KMS-11 (cell line): ENCODE measurements around the gene KLHL42.
"Not testable (repeated sequence)": the region's sequence is repeated elsewhere in the genome, so short reads cannot be mapped to it uniquely, and the experiment has no call there.

Source experiments
- H2AFZ ChIP-seq: fragments of 200-600 bp; sonication (generic); 2 replicates; pipeline ENCODE4 v1.6.1; 2016; ENCODE audit warnings: antibody characterized with exemption, mixed run types, low read depth
- H3K27ac ChIP-seq: fragments of 200-600 bp; sonication (generic); 2 replicates; pipeline ENCODE4 v1.6.1; 2016; ENCODE audit warnings: mild to moderate bottlenecking, mixed run types
- H3K27me3 ChIP-seq: fragments of 200-600 bp; sonication (generic); 2 replicates; pipeline ENCODE4 v1.6.1; 2017; ENCODE audit warnings: mild to moderate bottlenecking, low read depth, mixed run types, moderate library complexity; ENCODE audit not compliant: insufficient read depth
- H3K36me3 ChIP-seq: fragments of 200-600 bp; sonication (generic); 2 replicates; pipeline ENCODE4 v1.6.1; 2017; ENCODE audit warnings: mild to moderate bottlenecking, mixed run types; ENCODE audit not compliant: insufficient read depth
- H3K4me1 ChIP-seq: fragments of 200-600 bp; sonication (generic); 2 replicates; pipeline ENCODE4 v1.6.1; 2016; ENCODE audit warnings: mild to moderate bottlenecking, low read depth, mixed run types; ENCODE audit not compliant: poor library complexity, severe bottlenecking
- H3K4me2 ChIP-seq: fragments of 200-600 bp; sonication (generic); 2 replicates; pipeline ENCODE4 v1.7.0; 2016; ENCODE audit warnings: mild to moderate bottlenecking, mixed run types
- H3K4me3 ChIP-seq: fragments of 200-600 bp; sonication (generic); IDR thresholded peaks from 2 replicates; pipeline ENCODE4 v1.6.1; 2017; ENCODE audit warnings: low read depth, low read length, mixed read lengths; ENCODE audit not compliant: insufficient read depth
- H3K79me2 ChIP-seq: fragments of 200-600 bp; sonication (generic); 2 replicates; pipeline ENCODE4 v1.6.1; 2016; ENCODE audit warnings: low read depth, mixed run types; ENCODE audit not compliant: insufficient read depth
- H3K9ac ChIP-seq: fragments of 200-600 bp; sonication (generic); 2 replicates; pipeline ENCODE4 v1.6.1; 2016; ENCODE audit warnings: mild to moderate bottlenecking, mixed run types
- H4K20me1 ChIP-seq: fragments of 200-600 bp; sonication (generic); 2 replicates; pipeline ENCODE4 v1.6.1; 2016; ENCODE audit warnings: mild to moderate bottlenecking, mixed run types; ENCODE audit not compliant: insufficient read depth
- CTCF ChIP-seq: fragments of 200-600 bp; sonication (generic); conservative IDR thresholded peaks from 2 replicates; pipeline ENCODE4 v1.6.1; 2017; ENCODE audit warnings: low read depth, mild to moderate bottlenecking, antibody characterized with exemption, low read length, moderate library complexity, mixed read lengths

KLHL42 gene

GRCh38 chr12:27845187-27845586, 65.2 kb downstream of the KLHL42 start:
- Histone ChIP-seq H3K4me2 (no peak overlapping the region), H3K79me2 (no peaks in the 10 kb centered on the region), H2AFZ (no peak overlapping the region), H3K27ac (no peak overlapping the region), H3K27me3 (no peaks in the 10 kb centered on the region), H3K4me3 (no peak overlapping the region), H3K9ac (no peak overlapping the region), H3K4me1 (peaks cover 9% of the 10 kb centered on the region), H4K20me1 (no peaks in the 10 kb centered on the region), H3K36me3 (no peaks in the 10 kb centered on the region)
- no peak for TF ChIP-seq CTCF

- not testable (repeated sequence) for H2AFZ ChIP-seq, H4K20me1 ChIP-seq, H3K36me3 ChIP-seq, H3K27me3 ChIP-seq, H3K4me3 ChIP-seq, H3K27ac ChIP-seq, H3K4me2 ChIP-seq, H3K79me2 ChIP-seq, H3K9ac ChIP-seq, H3K4me1 ChIP-seq
Observed at GRCh38 chr12:27845706-27846105, 65.7 kb downstream of the KLHL42 start.

- not testable (repeated sequence) for H4K20me1 ChIP-seq, H3K79me2 ChIP-seq, H3K9ac ChIP-seq, H3K4me3 ChIP-seq, H3K27ac ChIP-seq, H3K4me2 ChIP-seq, H3K36me3 ChIP-seq, H3K4me1 ChIP-seq, H2AFZ ChIP-seq, H3K27me3 ChIP-seq
Observed at GRCh38 chr12:27847293-27847692, 67.3 kb downstream of the KLHL42 start.

GRCh38 chr12:27851311-27851710, 71.3 kb downstream of the KLHL42 start:
- no peak for TF ChIP-seq CTCF
- no peaks in the 10 kb centered on the region for H3K79me2 ChIP-seq
- no peak overlapping the region for H3K27ac ChIP-seq
- no peak overlapping the region for H3K4me3 ChIP-seq
- no peaks in the 10 kb centered on the region for H3K27me3 ChIP-seq
- no peaks in the 10 kb centered on the region for H4K20me1 ChIP-seq
- no peak overlapping the region for H3K9ac ChIP-seq
- no peaks in the 10 kb centered on the region for H3K36me3 ChIP-seq
- no peak overlapping the region for H3K4me2 ChIP-seq
- H2AFZ ChIP-seq = no peak overlapping the region
- no peaks in the 10 kb centered on the region for H3K4me1 ChIP-seq

GRCh38 chr12:27852117-27852516, 72.1 kb downstream of the KLHL42 start:
- no peaks in the 10 kb centered on the region for H3K79me2 ChIP-seq
- no peak for TF ChIP-seq CTCF
- H3K9ac ChIP-seq = no peak overlapping the region
- no peak overlapping the region for H3K4me2 ChIP-seq
- H3K4me1 ChIP-seq = no peaks in the 10 kb centered on the region
- H3K27ac ChIP-seq = no peak overlapping the region
- H3K4me3 ChIP-seq = no peak overlapping the region
- no peaks in the 10 kb centered on the region for H3K36me3 ChIP-seq
- H4K20me1 ChIP-seq = no peaks in the 10 kb centered on the region
- no peak overlapping the region for H2AFZ ChIP-seq
- no peaks in the 10 kb centered on the region for H3K27me3 ChIP-seq
